ENCODE data around the gene FXR1. TPM values are rescaled to one million over a fixed set of nuclear protein-coding genes. Genes with fewer than 3 reads are reported as not detected.

The FXR1 gene
- total and polyA plus RNA-seq, 2 of the 13 experiments (the other 11 are each of a cell fraction or from before 2014, with no cell fraction given): 104 to 132 TPM

DNA sequence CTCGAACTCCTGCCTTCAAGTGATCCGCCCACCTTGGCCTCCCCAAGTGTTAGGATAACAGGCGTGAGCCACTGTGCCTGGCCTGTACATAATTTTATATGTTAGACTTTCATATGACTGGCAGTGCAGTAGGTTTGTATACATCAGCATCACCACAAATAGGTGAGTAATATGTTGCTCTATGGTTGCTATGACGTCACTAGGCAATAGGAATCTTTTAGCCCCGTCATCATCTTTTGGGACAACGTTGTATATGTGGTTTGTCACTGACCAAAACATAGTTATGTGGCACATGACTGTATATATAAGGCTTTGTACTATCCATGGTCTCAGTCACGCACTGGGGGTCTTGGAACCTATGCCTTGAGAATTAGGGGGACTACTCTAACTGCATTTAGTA lies 94.1 kb downstream of the FXR1 start:
- intact Hi-C loops (cut with micrococcal nuclease; ENCODE audit: unreplicated experiment): no loop called here
- no peaks in the 10 kb centered on the region for H3K79me2 ChIP-seq (ENCODE audit: insufficient read depth, low read length)
- H4K20me1 ChIP-seq (ENCODE audit: insufficient read depth, low read length): no peaks in the 10 kb centered on the region
- FAIRE-seq (no peak), ATAC-seq (no peak), DNase-seq (ENCODE audit: low spot score) (no peak)
- ChIA-PET CTCF (ENCODE audit: low intra/inter-chr PET ratio, low total read pairs) (no interaction called here), POLR2A (no interaction called here)
- peaks cover 15% of the 10 kb centered on the region; the same call in 1 of the 2 replicates for H3K4me1 ChIP-seq (ENCODE audit: insufficient read depth, low read length)
- no peaks in the 10 kb centered on the region for H3K9me3 ChIP-seq (ENCODE audit: low read length)
- no peak overlapping the region for H3K9ac ChIP-seq (ENCODE audit: insufficient read depth, low read depth, low read length)
- no peaks in the 10 kb centered on the region for H3K36me3 ChIP-seq (replicated peaks in 1 of 2; ENCODE audit: control insufficient read depth in 1 of 2, insufficient read depth in 2 of 2, low read length in 2 of 2)
- no peaks in the 10 kb centered on the region for H3K27me3 ChIP-seq (ENCODE audit: control insufficient read depth in 1 of 2, insufficient read depth in 2 of 2, low read length in 2 of 2)
- no peak overlapping the region for H3K4me2 ChIP-seq (ENCODE audit: low read depth, low read length)
- TF ChIP-seq ATF7 (IDR thresholded peaks at IDR 0.05) (peak; percentile 94), ATF7 (CRISPR knock-in tag; IDR thresholded peaks at IDR 0.05) (no peak), CREB1 (IDR thresholded peaks at IDR 0.05) (peak; percentile 98), CREB1 (CRISPR knock-in tag; IDR thresholded peaks at IDR 0.05) (no peak), MAFK (conservative IDR thresholded peaks at IDR 0.05 in 1 of 2, IDR thresholded peaks at IDR 0.05 in 1 of 2; ENCODE audit: low read length in 2 of 2) (peak; percentile 29 to 40; a peak in 2 of 4 replicates), MAFF (IDR thresholded peaks at IDR 0.05; ENCODE audit: low read depth, low read length) (0 out of 2 replicates have a peak, but pooled peaks have one; percentile 19), TAF1 (CRISPR knock-in tag; IDR thresholded peaks at IDR 0.05) (no peak), KLF11 (CRISPR knock-in tag; IDR thresholded peaks at IDR 0.05) (no peak)
- H3K4me3 ChIP-seq (replicated peaks in 1 of 3; ENCODE audit: insufficient read depth in 1 of 3, low read depth in 2 of 3, low read length in 3 of 3): no peak overlapping the region
- BruUV-seq (replicated peaks): no TSS peak
- H2AFZ ChIP-seq (ENCODE audit: low read length): no peak overlapping the region
- in situ Hi-C loops (cut with HindIII; ENCODE audit: extremely low pct_ligation_motif_present, low pct_unique_long_range_greater_than_20kb): no loop called here
- H3K27ac ChIP-seq (ENCODE audit: extremely low read length, insufficient read depth, low read length): no peak overlapping the region
- WGBS (ENCODE audit: low lambda C conversion rate): 31% methylated on average over 7 of the region's 7 CpGs

DNA sequence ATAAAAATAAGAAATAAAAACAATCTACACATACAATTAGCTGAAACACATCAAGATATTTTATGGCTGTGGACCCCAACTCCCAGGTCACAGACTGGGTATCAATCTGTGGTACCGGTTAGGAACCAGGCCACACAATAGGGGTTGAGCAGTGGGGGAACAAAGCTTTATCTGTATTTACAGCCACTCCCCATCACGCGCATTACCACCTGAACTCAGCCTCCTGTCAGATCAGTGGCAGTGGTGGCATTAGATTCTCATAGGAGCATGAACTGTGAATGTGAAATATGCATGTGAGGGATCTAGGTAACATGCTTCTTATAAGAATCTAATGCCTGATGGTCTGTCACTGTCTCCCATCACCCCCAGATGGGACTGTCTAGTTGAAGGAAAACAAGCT lies 94.8 kb downstream of the FXR1 start:
- no peak for DNase-seq (ENCODE audit: low spot score)
- BruUV-seq (replicated peaks): no TSS peak
- in situ Hi-C loops (cut with HindIII; ENCODE audit: extremely low pct_ligation_motif_present, low pct_unique_long_range_greater_than_20kb) (no loop called here), intact Hi-C loops (cut with micrococcal nuclease; ENCODE audit: unreplicated experiment) (no loop called here)
- no peak for ATAC-seq
- H2AFZ ChIP-seq (ENCODE audit: low read length): no peak overlapping the region
- no peaks in the 10 kb centered on the region for H3K27me3 ChIP-seq (ENCODE audit: control insufficient read depth in 1 of 2, insufficient read depth in 2 of 2, low read length in 2 of 2)
- no peaks in the 10 kb centered on the region for H3K36me3 ChIP-seq (replicated peaks in 1 of 2; ENCODE audit: control insufficient read depth in 1 of 2, insufficient read depth in 2 of 2, low read length in 2 of 2)
- H3K79me2 ChIP-seq (ENCODE audit: insufficient read depth, low read length): no peaks in the 10 kb centered on the region
- ChIA-PET CTCF (ENCODE audit: low intra/inter-chr PET ratio, low total read pairs) (no interaction called here), POLR2A (no interaction called here)
- no peak overlapping the region for H3K4me2 ChIP-seq (ENCODE audit: low read depth, low read length)
- no peak overlapping the region for H3K4me3 ChIP-seq (replicated peaks in 1 of 3; ENCODE audit: insufficient read depth in 1 of 3, low read depth in 2 of 3, low read length in 3 of 3)
- H3K9ac ChIP-seq (ENCODE audit: insufficient read depth, low read depth, low read length): no peak overlapping the region
- no peak overlapping the region for H3K27ac ChIP-seq (ENCODE audit: extremely low read length, insufficient read depth, low read length)
- 21% methylated on average over 3 of the region's 3 CpGs for WGBS (ENCODE audit: low lambda C conversion rate)
- H3K9me3 ChIP-seq (ENCODE audit: low read length): no peaks in the 10 kb centered on the region
- no peak for FAIRE-seq
- H3K4me1 ChIP-seq (ENCODE audit: insufficient read depth, low read length): peaks cover 15% of the 10 kb centered on the region; the same call in 1 of the 2 replicates
- no peaks in the 10 kb centered on the region for H4K20me1 ChIP-seq (ENCODE audit: insufficient read depth, low read length)
- TF ChIP-seq NCOA1 (CRISPR knock-in tag; IDR thresholded peaks at IDR 0.05) (no peak), SP140L (CRISPR knock-in tag; IDR thresholded peaks at IDR 0.05; ENCODE audit: borderline replicate concordance) (no peak), SAFB2 (CRISPR knock-in tag; IDR thresholded peaks at IDR 0.05; ENCODE audit: borderline replicate concordance, low read depth) (no peak), ZNF431 (CRISPR knock-in tag; IDR thresholded peaks at IDR 0.05; ENCODE audit: borderline replicate concordance, low read depth) (no peak), ZNF761 (CRISPR knock-in tag; conservative IDR thresholded peaks at IDR 0.05) (no peak)
- TF ChIP-seq, protein P1, sequence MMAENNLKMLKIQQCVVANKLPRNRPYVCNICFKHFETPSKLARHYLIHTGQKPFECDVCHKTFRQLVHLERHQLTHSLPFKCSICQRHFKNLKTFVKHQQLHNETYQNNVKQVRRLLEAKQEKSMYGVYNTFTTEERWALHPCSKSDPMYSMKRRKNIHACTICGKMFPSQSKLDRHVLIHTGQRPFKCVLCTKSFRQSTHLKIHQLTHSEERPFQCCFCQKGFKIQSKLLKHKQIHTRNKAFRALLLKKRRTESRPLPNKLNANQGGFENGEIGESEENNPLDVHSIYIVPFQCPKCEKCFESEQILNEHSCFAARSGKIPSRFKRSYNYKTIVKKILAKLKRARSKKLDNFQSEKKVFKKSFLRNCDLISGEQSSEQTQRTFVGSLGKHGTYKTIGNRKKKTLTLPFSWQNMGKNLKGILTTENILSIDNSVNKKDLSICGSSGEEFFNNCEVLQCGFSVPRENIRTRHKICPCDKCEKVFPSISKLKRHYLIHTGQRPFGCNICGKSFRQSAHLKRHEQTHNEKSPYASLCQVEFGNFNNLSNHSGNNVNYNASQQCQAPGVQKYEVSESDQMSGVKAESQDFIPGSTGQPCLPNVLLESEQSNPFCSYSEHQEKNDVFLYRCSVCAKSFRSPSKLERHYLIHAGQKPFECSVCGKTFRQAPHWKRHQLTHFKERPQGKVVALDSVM (CRISPR knock-in tag; IDR thresholded peaks at IDR 0.05): no peak
- TF ChIP-seq, protein P2, sequence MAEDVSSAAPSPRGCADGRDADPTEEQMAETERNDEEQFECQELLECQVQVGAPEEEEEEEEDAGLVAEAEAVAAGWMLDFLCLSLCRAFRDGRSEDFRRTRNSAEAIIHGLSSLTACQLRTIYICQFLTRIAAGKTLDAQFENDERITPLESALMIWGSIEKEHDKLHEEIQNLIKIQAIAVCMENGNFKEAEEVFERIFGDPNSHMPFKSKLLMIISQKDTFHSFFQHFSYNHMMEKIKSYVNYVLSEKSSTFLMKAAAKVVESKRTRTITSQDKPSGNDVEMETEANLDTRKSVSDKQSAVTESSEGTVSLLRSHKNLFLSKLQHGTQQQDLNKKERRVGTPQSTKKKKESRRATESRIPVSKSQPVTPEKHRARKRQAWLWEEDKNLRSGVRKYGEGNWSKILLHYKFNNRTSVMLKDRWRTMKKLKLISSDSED (CRISPR knock-in tag; IDR thresholded peaks at IDR 0.05): no peak
